ENCODE measurements around the gene RAB3A.

The RAB3A gene

GRCh38 chr19:18224525-18225354 lies 20.9 kb upstream of the RAB3A start (continued):
- TF ChIP-seq ZNF266 (tag by site-specific recombination; IDR thresholded peaks at IDR 0.05; ENCODE audit: low read depth) (no peak), ZNF777 (tag by site-specific recombination; IDR thresholded peaks at IDR 0.05; ENCODE audit: borderline replicate concordance) (peak; percentile 77; the same call in 1 of the 2 replicates), PRDM1 (tag by site-specific recombination; IDR thresholded peaks at IDR 0.05) (no peak), ZNF341 (tag by site-specific recombination; IDR thresholded peaks at IDR 0.05; ENCODE audit: low read depth) (no peak), KLF9 (tag by site-specific recombination; IDR thresholded peaks at IDR 0.05; ENCODE audit: low read depth) (peak; percentile 61), ZNF692 (tag by site-specific recombination; IDR thresholded peaks at IDR 0.05) (no peak), ZNF529 (tag by site-specific recombination; IDR thresholded peaks at IDR 0.05; ENCODE audit: insufficient replicate concordance) (no peak), ZNF747 (tag by site-specific recombination; IDR thresholded peaks at IDR 0.05) (no peak), ZFHX2 (tag by site-specific recombination; conservative IDR thresholded peaks at IDR 0.05) (peak; percentile 60), ZNF645 (tag by site-specific recombination; IDR thresholded peaks at IDR 0.05) (no peak), ZBTB17 (tag by site-specific recombination; IDR thresholded peaks at IDR 0.05) (no peak), ZBTB49 (tag by site-specific recombination; IDR thresholded peaks at IDR 0.05; ENCODE audit: low read depth) (no peak), FEZF1 (tag by site-specific recombination; IDR thresholded peaks at IDR 0.05) (no peak), GLIS1 (tag by site-specific recombination; IDR thresholded peaks at IDR 0.05) (peak; percentile 26; the same call in 1 of the 2 replicates), ATF2 (tag by site-specific recombination; IDR thresholded peaks at IDR 0.05; ENCODE audit: low read depth) (no peak), TSHZ1 (tag by site-specific recombination; IDR thresholded peaks at IDR 0.05; ENCODE audit: borderline replicate concordance) (no peak), ZNF629 (tag by site-specific recombination; IDR thresholded peaks at IDR 0.05) (0 out of 2 replicates have a peak, but pooled peaks have one; percentile 29), KLF7 (tag by site-specific recombination; IDR thresholded peaks at IDR 0.05; ENCODE audit: borderline replicate concordance) (no peak), BCL6B (tag by site-specific recombination; IDR thresholded peaks at IDR 0.05) (no peak), ZNF157 (tag by site-specific recombination; IDR thresholded peaks at IDR 0.05) (no peak), ZNF416 (tag by site-specific recombination; IDR thresholded peaks at IDR 0.05) (no peak), ZSCAN5A (tag by site-specific recombination; IDR thresholded peaks at IDR 0.05) (no peak), ZNF394 (tag by site-specific recombination; IDR thresholded peaks at IDR 0.05; ENCODE audit: borderline replicate concordance) (no peak), ZNF324 (tag by site-specific recombination; IDR thresholded peaks at IDR 0.05) (0 out of 2 replicates have a peak, but pooled peaks have one; percentile 28), ZSCAN30 (tag by site-specific recombination; IDR thresholded peaks at IDR 0.05) (no peak), ZNF596 (tag by site-specific recombination; IDR thresholded peaks at IDR 0.05) (no peak)

All from HEK293 (cell line).